WERI-Rb-1 (cell line): Measurements from ENCODE around the gene MRPS34.

Experiments
- DNase-seq: peaks from one replicate; pipeline ENCODE4 v3.0.0-alpha.2; 2020
- H3K27ac ChIP-seq: fragments of 250-450 bp; sonication (Bioruptor Pico); 2 replicates; pipeline ENCODE4 v1.5.1; 2020; ENCODE audit warnings: mild to moderate bottlenecking, moderate library complexity
- H3K27me3 ChIP-seq: fragments of 250-450 bp; sonication (Bioruptor Pico); 2 replicates; pipeline ENCODE4 v1.5.1; 2021; ENCODE audit warnings: mild to moderate bottlenecking, low read depth, moderate library complexity; ENCODE audit not compliant: insufficient read depth, severe bottlenecking
- H3K36me3 ChIP-seq: fragments of 250-450 bp; sonication (Bioruptor Pico); 2 replicates; pipeline ENCODE4 v1.5.1; 2020; ENCODE audit warnings: mild to moderate bottlenecking, moderate library complexity
- H3K4me3 ChIP-seq: 2 replicates; pipeline ENCODE4 v1.5.1; 2011; ENCODE audit warnings: low read depth, mild to moderate bottlenecking, control low read depth, low read length
- H3K9me3 ChIP-seq: fragments of 250-450 bp; sonication (Bioruptor Pico); 2 replicates; pipeline ENCODE4 v1.5.1; 2021; ENCODE audit warnings: mild to moderate bottlenecking, moderate library complexity; ENCODE audit not compliant: severe bottlenecking
- TF ChIP-seq, protein P1 (sequence below): IDR thresholded peaks from 2 replicates; pipeline ENCODE4 v1.5.1; 2011; ENCODE audit warnings: low read depth, mild to moderate bottlenecking, control low read depth, inconsistent platforms, low read length

MRPS34 gene

DNA sequence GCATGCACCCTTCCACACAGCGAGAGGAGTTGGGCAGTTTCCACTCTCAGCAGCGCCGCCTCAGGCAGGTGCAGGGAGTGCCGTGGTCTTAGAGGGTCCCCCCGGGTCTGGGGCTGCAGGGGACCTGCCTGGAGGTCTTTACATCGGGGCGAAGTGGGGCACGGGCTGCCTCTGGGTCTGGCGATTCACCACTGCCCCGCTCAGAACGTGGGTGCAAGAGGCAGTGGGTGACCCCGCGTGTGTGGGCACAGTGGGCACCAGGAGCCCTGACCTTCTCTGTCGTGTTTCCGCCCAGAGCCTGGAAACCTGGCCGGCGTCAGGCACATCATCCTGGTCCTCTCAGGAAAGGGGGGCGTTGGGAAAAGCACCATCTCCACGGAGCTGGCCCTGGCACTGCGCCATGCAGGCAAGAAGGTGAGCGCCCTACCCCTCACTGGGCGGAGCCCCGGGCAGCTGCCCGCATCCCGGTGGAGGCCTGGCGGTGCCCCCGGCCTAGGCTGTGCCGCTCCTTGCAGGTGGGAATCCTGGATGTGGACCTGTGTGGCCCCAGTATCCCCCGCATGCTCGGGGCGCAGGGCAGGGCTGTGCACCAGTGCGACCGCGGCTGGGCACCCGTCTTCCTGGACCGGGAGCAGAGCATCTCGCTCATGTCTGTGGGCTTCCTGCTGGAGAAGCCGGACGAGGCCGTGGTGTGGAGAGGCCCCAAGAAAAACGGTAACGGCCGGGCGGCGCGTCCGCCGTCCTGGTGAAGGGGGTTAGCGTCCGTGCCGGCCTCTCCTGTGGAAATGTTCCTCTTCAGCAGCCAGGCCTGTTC is 13.5 kb upstream of the MRPS34 start:
- no peak overlapping the region for H3K27ac ChIP-seq
- no peak for DNase-seq
- TF ChIP-seq, protein P1, sequence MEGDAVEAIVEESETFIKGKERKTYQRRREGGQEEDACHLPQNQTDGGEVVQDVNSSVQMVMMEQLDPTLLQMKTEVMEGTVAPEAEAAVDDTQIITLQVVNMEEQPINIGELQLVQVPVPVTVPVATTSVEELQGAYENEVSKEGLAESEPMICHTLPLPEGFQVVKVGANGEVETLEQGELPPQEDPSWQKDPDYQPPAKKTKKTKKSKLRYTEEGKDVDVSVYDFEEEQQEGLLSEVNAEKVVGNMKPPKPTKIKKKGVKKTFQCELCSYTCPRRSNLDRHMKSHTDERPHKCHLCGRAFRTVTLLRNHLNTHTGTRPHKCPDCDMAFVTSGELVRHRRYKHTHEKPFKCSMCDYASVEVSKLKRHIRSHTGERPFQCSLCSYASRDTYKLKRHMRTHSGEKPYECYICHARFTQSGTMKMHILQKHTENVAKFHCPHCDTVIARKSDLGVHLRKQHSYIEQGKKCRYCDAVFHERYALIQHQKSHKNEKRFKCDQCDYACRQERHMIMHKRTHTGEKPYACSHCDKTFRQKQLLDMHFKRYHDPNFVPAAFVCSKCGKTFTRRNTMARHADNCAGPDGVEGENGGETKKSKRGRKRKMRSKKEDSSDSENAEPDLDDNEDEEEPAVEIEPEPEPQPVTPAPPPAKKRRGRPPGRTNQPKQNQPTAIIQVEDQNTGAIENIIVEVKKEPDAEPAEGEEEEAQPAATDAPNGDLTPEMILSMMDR, result no peak
- peaks cover 61% of the 10 kb centered on the region for H3K36me3 ChIP-seq
- no peaks in the 10 kb centered on the region for H3K9me3 ChIP-seq
- no peak overlapping the region for H3K4me3 ChIP-seq
- H3K27me3 ChIP-seq, result no peaks in the 10 kb centered on the region

DNA sequence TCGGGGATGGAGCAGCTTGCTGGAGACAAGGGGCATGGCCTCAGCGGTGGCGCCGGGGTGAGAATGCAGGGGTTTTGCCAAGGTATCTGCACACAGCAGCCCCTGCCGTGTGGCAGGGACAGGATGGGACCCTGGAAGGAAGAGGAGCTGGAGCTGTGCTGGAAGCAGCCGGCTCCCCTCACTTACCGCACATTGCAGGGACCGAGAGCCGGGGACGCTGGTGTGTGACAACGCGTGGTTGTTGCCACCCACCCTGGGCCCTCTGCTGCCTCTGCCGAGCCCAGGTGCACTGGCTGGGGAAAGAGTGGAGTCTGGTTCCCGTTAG is 12.9 kb upstream of the MRPS34 start:
- no peaks in the 10 kb centered on the region for H3K9me3 ChIP-seq
- H3K36me3 ChIP-seq, result peaks cover 62% of the 10 kb centered on the region

DNA sequence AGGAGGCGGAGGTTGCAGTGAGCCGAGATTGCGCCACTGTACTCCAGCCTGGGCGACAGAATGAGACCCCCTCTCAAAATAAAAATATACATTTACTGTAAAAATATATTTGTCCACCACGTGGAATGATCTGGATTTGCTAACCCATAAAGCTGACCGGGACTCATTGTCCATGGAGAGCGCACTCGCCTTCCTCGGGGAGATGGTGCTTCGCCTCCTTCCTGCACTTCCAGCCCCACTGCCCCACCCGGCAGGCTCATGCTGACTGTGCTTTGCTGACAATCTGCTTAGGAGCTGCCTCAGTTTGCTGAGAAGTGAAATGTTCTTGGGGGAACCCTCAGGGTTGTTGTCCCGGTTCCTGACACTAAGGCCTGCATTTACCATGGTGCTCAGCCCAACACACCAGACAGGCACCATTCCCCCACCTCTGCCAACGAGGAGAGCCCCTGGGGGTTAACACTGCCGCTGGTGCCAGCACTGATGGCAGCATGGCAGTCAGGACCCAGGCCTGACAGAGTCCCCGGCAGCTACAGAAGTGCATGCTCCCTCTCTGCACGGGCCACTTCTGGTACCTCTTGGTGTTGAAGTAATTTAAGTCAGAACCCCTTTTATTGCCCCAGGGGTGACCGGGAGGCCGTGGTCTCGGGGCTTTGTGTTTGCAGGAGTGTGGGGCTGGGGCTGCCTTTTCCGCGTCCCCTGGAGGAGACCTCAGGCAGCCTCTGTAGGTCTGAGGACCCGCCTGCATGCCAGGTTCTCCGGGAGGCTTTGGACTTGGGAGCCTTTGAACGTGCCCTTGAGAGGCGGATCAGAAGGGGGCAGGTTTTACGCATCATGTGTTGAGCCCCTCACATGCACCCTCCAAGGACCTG is 12.3 kb upstream of the MRPS34 start:
- DNase-seq, result no peak
- Histone ChIP-seq H3K9me3 (no peaks in the 10 kb centered on the region), H3K27ac (no peak overlapping the region), H3K4me3 (no peak overlapping the region), H3K27me3 (no peaks in the 10 kb centered on the region), H3K36me3 (peaks cover 65% of the 10 kb centered on the region)
- TF ChIP-seq, protein P1, result no peak

More for the DNA sequence above, 12.9 kb upstream of the MRPS34 start:
- no peak for DNase-seq
- no peak overlapping the region for H3K27ac ChIP-seq
- H3K27me3 ChIP-seq, result no peaks in the 10 kb centered on the region
- TF ChIP-seq, protein P1, result no peak
- H3K4me3 ChIP-seq, result no peak overlapping the region

DNA sequence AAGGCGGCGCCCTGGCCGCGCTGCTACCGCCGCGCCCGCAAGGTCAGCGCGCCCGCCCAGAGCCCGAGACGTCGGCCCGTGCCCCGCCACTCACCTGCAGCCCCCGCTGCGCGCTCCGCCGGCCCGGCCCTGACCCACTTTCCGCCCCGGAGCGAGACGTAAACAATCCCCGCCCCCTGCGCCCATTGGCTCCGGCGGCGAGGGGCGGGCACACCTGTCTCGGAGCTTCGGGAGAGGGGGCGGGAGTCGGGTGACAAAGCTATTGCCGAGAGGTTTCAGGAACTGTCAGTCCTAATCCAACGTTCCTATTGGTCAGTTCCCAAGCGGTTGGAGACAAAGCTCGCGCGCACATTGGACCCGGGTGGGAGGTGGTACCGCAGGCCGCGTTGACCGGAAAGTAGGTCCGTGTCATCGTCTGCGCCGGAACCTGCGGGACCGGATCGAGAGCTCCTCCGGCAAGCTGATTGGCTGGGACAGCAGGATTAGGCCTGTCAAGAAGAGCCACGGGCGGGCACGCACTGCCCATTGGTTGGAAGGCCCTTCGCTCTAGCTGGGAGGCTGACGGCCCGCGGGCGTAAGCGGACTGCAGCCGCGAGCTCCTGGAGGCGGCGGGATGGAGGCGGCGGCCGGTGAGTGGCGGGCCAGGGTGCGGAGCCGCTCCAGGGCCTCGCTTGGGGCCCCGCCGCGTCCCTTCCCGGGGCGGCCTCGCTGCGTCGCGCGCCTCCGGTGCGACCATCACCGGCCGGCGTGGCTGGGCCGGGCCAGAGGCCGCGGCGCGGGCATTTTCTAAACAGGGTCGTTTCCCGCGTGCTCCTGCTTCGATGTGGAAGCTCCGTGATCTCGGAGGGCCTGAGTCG is 9.7 kb upstream of the MRPS34 start, which contains the start of the genes NUBP2 and SPSB3:
NUBP2 (plus strand) TSS at position 553 of the 857 bp plus-strand sequence; CDS start at position 614, 61 bp downstream.
SPSB3 (minus strand) TSS at position 164 of the 857 bp plus-strand sequence. CDS start 1,088 bp downstream, outside the sequence.
- H3K36me3 ChIP-seq, result peaks cover 64% of the 10 kb centered on the region
- peak within 1 kb of the TSS; percentile 81 for H3K27ac ChIP-seq
- peak; percentile 100 for DNase-seq
- peak within 1 kb of the TSS; percentile 74 for H3K4me3 ChIP-seq
- H3K27me3 ChIP-seq, result no peaks in the 10 kb centered on the region
- no peaks in the 10 kb centered on the region for H3K9me3 ChIP-seq
- TF ChIP-seq, protein P1, result no peak

DNA sequence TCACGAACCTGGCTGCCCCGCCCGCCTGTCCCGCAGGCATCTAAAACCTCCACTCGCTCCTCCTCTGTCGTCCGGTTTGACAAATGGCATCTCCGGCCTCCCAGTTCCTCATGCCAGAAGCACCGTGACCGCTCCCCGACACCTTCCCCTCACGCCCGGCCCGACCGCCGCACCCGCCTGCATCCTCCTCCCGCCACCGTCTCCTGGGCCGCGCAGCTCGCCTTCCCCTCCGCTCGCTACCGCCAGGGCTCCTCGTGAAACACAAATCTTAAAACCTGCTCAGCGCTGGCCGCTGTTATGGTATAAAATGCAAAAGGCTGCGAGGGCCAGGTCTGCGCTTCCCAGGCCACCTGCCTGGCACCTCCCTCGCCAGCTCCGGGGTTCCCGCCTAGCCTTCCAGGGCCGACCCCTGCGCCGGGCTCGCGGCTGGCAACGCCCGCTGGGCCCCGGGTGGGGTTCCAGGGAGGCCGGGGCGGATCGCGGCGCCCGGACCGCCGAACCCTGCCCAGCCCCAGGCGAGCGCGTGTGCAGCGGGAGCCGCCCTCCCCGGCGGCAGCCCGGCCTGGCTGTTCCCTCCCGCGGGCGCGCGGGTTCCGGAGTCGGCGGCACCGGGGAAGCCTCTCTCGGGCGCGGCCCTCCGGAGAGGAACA is 8.9 kb upstream of the MRPS34 start:
- Histone ChIP-seq H3K36me3 (peaks cover 64% of the 10 kb centered on the region), H3K27ac (peak overlapping the region; percentile 75), H3K4me3 (peak overlapping the region; percentile 74), H3K9me3 (no peaks in the 10 kb centered on the region), H3K27me3 (no peaks in the 10 kb centered on the region)
- TF ChIP-seq, protein P1, result no peak
- no peak for DNase-seq
